BJ (cell line): Measurements from ENCODE around the gene HNF1A. TPM values are rescaled to one million over a fixed set of nuclear protein-coding genes. Genes with fewer than 3 reads are reported as not detected.

ENCODE experiments used
- CTCF ChIA-PET: fragments of 350-600 bp; formaldehyde crosslinking; extraction: SDS; loops from one replicate; lab custom pipeline; 2021; ENCODE audit warnings: antibody characterized with exemption, inconsistent platforms; lab: Yijun Ruan, JAX
- POLR2A ChIA-PET: fragments of 300-600 bp; sonication (Branson Sonifier 250); formaldehyde crosslinking; extraction: SDS; loops from one replicate; lab custom pipeline; 2021; ENCODE audit warnings: antibody characterized with exemption; lab: Charles Lee
- DNase-seq: peaks from one replicate; pipeline ENCODE4 v3.0.0-alpha.2; 2011; ENCODE audit warnings: low read depth
- H3K27me3 ChIP-seq: 2 replicates; pipeline ENCODE4 v1.6.0; 2011; ENCODE audit warnings: low read length; ENCODE audit not compliant: control insufficient read depth, insufficient read depth
- H3K36me3 ChIP-seq: 2 replicates; pipeline ENCODE4 v1.5.1; 2011; ENCODE audit warnings: low read length; ENCODE audit not compliant: control insufficient read depth, insufficient read depth
- H3K4me3 ChIP-seq: 2 replicates; pipeline ENCODE4 v1.5.1; 2011; ENCODE audit warnings: low read depth, mild to moderate bottlenecking, control low read depth, low read length
- CTCF ChIP-seq: IDR thresholded peaks from 2 replicates; pipeline ENCODE4 v1.5.1; 2011; ENCODE audit warnings: low read depth, mild to moderate bottlenecking, control low read depth, inconsistent platforms, low read length, moderate library complexity; ENCODE audit not compliant: insufficient read depth
- polyA plus RNA-seq: library from polyadenylated mRNA; depleted of rRNA; stranded (reverse); fragments of >200 nt; gene quantifications from 2 replicates; pipeline ENCODE4 v1.2.3, GENCODE V29; 2011

Gene HNF1A
- polyA plus RNA-seq, 1 experiment, result not detected

GRCh38 chr12:120997448-120997847 is 19.1 kb downstream of the HNF1A start:
- DNase-seq, result no peak
- Histone ChIP-seq H3K36me3 (no peaks in the 10 kb centered on the region), H3K4me3 (no peak overlapping the region), H3K27me3 (peaks cover 3% of the 10 kb centered on the region)
- TF ChIP-seq CTCF, result no peak
- POLR2A ChIA-PET, result no interaction called here
- CTCF ChIA-PET, result no interaction called here

DNA sequence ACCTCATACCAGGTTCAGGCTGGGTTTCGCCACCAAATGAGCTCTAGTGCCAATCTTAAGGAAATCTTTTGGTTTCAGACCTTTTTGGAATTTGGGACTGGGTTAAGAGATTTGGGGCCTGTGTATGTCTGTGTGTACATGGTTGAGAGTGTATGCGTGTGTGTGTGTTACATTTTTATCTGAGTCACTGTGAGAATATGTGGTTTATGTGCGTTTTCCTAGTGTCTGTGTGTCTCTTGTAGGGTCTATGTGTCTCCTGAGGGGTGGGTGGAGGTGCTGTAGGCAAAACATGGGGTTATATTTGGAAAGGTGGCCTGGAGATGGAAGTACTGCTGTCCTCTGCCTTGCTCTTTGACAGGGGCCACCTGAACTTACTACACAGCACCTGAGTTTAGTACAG is 20.1 kb downstream of the HNF1A start:
- ChIA-PET CTCF (no interaction called here), POLR2A (no interaction called here)
- Histone ChIP-seq H3K27me3 (peaks cover 2% of the 10 kb centered on the region), H3K4me3 (no peak overlapping the region), H3K36me3 (peaks cover 4% of the 10 kb centered on the region; the same call in 1 of the 2 replicates)
- DNase-seq, result no peak
- TF ChIP-seq CTCF, result no peak

DNA sequence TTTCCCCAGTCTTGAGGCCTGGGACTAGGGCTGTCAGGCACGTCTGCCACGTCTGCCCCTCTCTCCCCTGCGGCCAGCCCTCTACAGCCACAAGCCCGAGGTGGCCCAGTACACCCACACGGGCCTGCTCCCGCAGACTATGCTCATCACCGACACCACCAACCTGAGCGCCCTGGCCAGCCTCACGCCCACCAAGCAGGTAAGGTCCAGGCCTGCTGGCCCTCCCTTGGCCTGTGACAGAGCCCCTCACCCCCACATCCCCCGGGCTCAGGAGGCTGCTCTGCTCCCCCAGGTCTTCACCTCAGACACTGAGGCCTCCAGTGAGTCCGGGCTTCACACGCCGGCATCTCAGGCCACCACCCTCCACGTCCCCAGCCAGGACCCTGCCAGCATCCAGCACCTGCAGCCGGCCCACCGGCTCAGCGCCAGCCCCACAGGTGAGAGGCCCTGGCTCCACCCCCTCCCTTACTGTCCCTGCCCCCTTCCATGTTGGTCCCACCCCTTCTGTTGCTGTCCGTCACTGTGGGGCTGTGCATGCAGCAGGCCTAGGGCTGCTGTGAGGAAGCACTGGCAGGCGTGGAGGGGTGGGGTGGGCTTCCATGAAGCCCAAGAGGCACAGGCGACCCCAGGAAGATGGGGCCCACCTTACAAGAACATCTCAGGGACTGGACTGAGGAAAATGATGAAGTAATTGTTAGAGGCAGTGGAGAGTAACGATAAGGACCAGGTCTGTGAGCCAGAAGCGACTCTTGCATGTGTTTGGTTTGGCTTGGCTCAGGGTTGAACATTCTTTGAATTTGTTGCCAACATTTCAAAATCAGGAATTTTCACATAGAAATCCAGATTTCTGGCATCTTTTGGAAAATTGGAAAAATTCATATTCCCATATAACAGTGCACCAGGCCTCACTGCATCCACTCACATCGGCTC is 21.1 kb downstream of the HNF1A start:
- Histone ChIP-seq H3K4me3 (no peak overlapping the region), H3K27me3 (no peaks in the 10 kb centered on the region), H3K36me3 (peaks cover 10% of the 10 kb centered on the region)
- CTCF ChIA-PET, result no interaction called here
- DNase-seq, result no peak
- TF ChIP-seq CTCF, result no peak
- POLR2A ChIA-PET, result no interaction called here

DNA sequence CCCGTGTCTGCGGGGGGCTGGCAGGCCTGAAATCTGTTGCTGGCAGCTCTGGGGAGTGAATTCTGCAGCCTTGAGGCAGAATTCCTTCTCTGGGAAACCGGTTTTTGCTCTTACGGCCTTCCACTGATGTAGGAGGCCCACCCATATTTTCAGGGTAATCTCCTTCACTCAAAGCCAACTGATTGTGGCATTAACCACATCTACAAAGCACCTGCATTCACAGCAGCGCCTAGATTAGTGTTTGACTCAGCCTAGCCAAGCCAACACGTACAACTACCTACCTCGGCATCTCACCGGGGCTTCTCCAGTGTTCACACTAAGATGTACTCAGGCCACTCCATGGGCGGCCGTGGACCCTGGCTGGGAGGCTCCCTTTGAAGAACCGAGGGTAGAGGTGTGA is 22.2 kb downstream of the HNF1A start:
- DNase-seq, result no peak
- no peak for TF ChIP-seq CTCF
- Histone ChIP-seq H3K27me3 (no peaks in the 10 kb centered on the region), H3K4me3 (no peak overlapping the region), H3K36me3 (peaks cover 14% of the 10 kb centered on the region)
- ChIA-PET CTCF (interaction anchor here (1.0 kb wide), 1 partner anchor 59 kb away, joined by 3 read pairs; no protein-coding TSS in a partner anchor), POLR2A (no interaction called here)

DNA sequence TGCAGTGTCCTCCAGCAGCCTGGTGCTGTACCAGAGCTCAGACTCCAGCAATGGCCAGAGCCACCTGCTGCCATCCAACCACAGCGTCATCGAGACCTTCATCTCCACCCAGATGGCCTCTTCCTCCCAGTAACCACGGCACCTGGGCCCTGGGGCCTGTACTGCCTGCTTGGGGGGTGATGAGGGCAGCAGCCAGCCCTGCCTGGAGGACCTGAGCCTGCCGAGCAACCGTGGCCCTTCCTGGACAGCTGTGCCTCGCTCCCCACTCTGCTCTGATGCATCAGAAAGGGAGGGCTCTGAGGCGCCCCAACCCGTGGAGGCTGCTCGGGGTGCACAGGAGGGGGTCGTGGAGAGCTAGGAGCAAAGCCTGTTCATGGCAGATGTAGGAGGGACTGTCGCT is 22.7 kb downstream of the HNF1A start:
- H3K4me3 ChIP-seq, result no peak overlapping the region
- no peaks in the 10 kb centered on the region for H3K27me3 ChIP-seq
- ChIA-PET POLR2A (no interaction called here), CTCF (interaction anchor here (1.0 to 2.4 kb wide), 3 partner anchors 8 to 59 kb away, joined by 3 to 6 read pairs (median 6); no protein-coding TSS in a partner anchor)
- DNase-seq, result no peak
- H3K36me3 ChIP-seq, result peaks cover 14% of the 10 kb centered on the region
- TF ChIP-seq CTCF, result no peak
